GM19463 (cell line): Measurements from ENCODE around the gene FEM1C.

Source experiments
- ATAC-seq: cut with Tn5 transposase; IDR thresholded peaks from one replicate; pipeline ENCODE4 v1.9.1; 2021; ENCODE audit warnings: mild to moderate bottlenecking, moderate library complexity; ENCODE audit not compliant: unreplicated experiment

FEM1C gene

DNA sequence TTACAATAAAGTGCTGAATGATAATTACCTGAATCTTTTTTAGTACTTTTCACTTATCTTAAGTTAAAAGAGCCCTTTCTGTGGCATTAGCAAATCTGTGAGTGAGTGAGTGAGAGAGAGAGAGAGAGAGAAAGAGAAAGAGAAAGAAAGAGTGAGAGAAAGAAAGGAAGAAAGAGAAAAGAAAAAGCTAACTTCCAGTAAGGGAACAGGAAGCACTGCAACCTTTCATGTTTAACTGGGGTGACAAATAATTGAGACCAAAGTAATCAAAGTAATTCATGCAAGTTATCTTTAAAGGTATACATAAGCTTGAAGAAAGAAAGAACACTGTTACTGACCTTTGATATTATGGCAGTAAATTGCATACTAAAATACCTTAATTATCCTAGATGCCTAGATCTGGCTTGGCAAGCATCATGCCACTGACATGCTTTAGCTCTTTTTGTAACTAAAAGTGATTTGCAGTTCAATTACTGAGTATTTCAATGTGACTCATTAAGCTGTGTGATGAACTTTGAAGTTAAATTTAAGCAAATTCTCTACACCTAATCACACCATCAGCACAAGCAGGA is 21.7 kb downstream of the FEM1C start:
- no peak for ATAC-seq

DNA sequence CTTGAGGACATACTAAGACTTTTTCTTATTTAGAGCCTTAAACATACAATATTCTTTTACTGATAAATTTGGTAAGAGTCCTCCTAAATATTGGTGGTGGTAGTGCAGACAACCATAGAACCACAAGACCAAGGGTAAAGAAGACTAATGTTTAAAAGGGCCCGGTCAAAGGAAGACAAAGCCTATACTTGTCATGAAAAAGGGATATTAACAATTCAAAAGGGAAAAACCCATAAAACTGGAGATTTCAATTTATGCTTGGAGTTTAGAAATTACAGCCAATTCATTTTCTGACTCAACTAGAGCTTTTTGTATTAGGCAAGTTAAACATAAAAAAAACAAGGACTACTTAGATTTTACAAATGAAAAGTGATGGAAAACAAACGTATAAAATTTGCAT is 24.4 kb downstream of the FEM1C start:
- ATAC-seq, result no peak

DNA sequence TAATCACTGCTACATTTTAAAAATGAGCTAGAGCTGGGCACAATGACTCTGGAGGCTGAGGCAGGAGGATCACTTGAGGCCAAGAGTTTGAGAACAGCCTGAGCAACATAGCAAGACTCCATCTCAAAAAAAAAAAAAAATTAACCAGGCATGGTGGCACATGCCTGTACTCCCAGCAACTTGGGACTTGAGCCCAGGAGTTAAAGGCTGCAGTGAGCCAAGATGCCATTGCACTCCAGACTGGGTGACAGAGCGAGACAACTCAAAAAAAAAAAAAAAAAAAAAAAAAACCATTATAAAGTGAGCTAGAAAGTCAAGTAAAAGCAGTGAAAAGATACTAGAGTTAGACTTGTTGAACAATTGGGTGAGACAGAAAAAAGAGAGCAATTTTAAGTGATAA is 28.2 kb downstream of the FEM1C start:
- ATAC-seq, result no peak

GRCh38 chr5:115514220-115514619 is 30.4 kb downstream of the FEM1C start:
- no peak for ATAC-seq

DNA sequence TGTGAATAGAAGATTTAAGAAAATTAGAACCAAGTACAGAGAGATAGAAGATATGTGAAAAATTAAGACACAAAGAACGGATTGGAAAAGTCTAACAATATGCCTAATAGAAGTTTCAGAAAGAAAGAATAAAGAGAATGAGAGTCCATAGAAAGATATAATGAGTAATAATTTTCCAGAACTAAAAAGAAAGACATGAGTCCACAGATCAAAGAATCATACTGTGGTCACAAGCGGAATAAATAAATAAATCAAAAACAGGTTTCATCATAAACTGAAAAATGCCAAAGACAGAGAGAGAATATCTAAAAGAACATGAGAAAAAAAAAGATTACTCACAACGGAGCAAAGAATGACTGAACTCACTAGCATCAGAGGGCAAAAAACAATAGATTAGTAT is 32.9 kb downstream of the FEM1C start:
- no peak for ATAC-seq

DNA sequence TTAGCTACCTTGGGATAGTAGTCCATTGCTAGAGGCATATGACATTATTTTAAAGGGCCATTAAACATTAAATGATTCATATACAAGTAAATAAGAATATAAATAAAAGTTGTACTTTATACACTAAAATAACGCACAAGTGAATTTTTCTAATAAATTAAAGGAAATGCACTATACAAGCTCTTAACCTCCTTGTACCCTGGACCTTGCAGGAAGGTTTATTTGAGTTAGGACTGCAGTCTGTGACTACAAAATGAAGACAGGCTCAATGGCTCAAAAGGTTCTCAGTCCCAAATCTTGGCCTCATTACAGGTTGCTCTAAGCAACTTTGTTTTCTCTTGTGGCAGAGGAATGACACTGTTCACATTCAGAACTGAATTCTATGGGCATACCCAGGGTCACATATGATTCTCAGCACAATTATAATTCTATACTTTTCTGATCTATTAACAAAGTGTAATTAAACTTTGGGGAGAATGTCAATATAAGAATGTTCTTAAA is 34.4 kb downstream of the FEM1C start:
- ATAC-seq, result no peak

GRCh38 chr5:115509547-115509946 is 35.0 kb downstream of the FEM1C start:
- ATAC-seq, result no peak

GRCh38 chr5:115507681-115508080 is 36.9 kb downstream of the FEM1C start:
- ATAC-seq, result no peak

GRCh38 chr5:115503420-115503819 is 41.2 kb downstream of the FEM1C start:
- no peak for ATAC-seq

GRCh38 chr5:115501464-115502210 is 42.9 kb downstream of the FEM1C start:
- no peak for ATAC-seq

DNA sequence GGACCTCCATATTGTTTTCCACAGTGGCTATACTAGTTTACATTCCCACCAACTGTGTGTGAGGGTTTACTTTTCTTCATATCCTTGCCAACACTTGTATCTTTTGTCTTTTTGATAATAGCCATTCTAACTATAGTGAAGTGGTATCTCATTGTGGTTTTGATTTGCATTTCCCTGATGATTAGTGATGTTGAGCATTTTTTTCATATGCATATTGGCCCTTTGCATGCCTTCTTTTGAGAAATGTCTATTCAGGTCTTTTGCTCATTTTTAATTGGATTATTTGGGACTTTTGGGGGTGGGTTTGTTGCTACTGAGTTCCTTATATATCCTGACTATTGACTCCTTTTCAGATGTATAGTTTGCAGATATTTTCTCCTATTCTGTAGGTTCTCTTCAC is 44.4 kb downstream of the FEM1C start:
- no peak for ATAC-seq

GRCh38 chr5:115496936-115497576 is 47.5 kb downstream of the FEM1C start:
- no peak for ATAC-seq

GRCh38 chr5:115494570-115495289 is 49.8 kb downstream of the FEM1C start:
- peak; percentile 56 for ATAC-seq

DNA sequence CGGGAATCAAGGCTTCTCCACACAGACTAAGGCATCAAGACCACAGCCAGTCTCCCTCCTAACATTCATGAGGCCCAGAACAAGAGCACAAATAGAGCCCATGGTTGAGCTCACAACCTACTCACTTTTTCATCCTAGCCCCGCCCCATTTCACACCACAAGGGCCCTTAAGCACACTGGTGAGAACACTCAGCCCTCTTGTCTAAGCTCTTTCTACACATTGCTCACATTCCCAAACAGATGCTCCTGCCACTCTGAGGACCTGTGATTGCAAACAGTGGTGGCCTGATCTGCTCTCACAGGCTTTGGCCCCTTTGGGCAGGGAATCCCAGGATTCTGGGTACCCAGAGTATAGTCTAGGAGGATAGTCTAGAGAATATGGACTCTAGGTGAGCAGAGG is 54.0 kb downstream of the FEM1C start:
- ATAC-seq, result no peak

- no peak for ATAC-seq
Measured at GRCh38 chr5:115489733-115490132, 54.8 kb downstream of the FEM1C start.

DNA sequence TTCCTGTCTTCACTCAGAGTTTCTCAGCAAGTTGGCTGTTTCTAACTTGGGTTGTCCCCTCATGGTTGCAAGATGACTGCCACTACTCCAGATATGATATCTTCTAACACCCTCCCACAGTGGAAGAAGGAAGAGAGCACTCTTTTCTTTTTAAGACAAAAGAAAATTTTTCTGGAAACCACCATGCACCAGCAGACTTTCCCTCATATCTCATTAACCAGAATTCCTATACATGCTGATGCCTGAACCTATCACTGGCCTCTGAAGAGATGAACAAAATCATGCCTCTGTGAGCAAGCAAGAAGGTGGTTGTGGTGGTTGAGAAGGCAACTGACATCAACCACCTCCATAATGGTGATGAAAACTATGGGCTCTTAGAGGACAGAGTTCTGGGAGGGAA is 56.8 kb downstream of the FEM1C start:
- peak; percentile 74 for ATAC-seq

DNA sequence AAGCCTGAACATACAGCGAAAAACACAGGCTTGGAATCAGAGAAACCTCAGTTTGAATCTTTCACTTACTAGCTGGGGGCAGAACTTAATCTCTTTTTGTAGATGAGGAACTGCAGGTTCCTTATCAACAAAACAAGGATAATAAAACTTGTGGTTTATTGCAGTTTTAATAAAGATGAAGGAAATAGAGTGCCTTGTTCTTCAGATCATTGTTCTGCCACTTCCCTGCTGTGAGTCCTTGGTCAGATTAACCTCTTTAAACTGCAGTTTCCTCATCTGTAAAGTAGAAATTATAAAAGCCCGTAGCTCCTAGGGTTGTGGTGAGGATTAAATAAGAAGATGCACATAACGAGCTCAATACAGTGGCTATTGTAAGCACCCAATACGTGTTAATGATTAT is 57.4 kb downstream of the FEM1C start:
- ATAC-seq, result peak; percentile 1

- no peak for ATAC-seq
Measured at GRCh38 chr5:115486728-115487127, 57.8 kb downstream of the FEM1C start.

- no peak for ATAC-seq
Measured at GRCh38 chr5:115484368-115484767, 60.2 kb downstream of the FEM1C start.

DNA sequence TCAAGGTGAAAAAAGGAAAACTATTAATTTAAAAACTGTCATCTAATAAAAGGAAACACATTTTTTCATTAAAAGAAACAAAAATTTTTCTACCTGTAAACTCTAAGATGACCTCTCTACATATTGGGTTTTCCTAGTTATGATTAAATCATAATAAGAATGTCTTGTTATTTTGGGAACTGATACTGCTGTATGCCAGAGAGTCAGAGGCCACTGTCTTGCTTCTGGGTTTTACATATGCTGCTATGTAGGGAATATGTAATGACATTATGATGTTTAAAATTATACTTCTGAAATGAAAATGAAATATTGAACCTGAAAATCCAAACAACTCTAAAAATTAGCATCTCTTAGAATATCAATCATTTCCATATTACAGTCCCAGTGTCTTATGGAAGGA is 63.7 kb downstream of the FEM1C start:
- ATAC-seq, result no peak

DNA sequence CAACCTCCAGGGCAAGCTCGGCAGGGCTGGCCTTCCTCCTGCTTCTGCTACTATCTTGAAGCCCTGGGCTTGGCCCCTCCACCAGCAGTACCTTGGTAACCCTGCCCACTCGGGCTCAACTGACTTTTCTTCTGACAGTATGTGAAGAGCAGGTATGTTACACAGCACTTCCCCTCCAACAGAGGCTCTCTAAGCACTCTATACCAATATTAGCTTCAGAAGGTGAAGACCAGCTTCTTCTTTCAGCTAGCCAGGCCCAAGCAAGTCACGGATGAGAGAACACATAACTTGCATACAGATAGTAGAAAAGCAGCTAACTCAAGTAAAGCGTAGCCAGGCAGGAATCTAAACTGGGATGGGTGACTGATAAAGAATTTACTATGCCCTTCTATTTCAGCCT is 64.3 kb downstream of the FEM1C start:
- ATAC-seq, result no peak
